BLaER1 (cell line): Measurements from ENCODE around the gene RHCG.

Experiments used
- H3K27ac ChIP-seq: shearing (Covaris generic); formaldehyde crosslinking; 2 replicates; pipeline ENCODE4 v1.8.1; 2022
- H3K27me3 ChIP-seq: shearing (Covaris generic); formaldehyde crosslinking; 2 replicates; pipeline ENCODE4 v1.8.1; 2022
- H3K36me3 ChIP-seq: shearing (Covaris generic); formaldehyde crosslinking; 2 replicates; pipeline ENCODE4 v1.8.1; 2022
- H3K4me1 ChIP-seq: shearing (Covaris generic); formaldehyde crosslinking; 2 replicates; pipeline ENCODE4 v1.8.1; 2022
- H3K4me2 ChIP-seq: shearing (Covaris generic); formaldehyde crosslinking; 2 replicates; pipeline ENCODE4 v1.8.1; 2022
- H3K4me3 ChIP-seq: shearing (Covaris generic); formaldehyde crosslinking; 2 replicates; pipeline ENCODE4 v1.8.1; 2022
- H3K9ac ChIP-seq: shearing (Covaris generic); formaldehyde crosslinking; 2 replicates; pipeline ENCODE4 v1.8.1; 2022
- H3K9me3 ChIP-seq: shearing (Covaris generic); formaldehyde crosslinking; 2 replicates; pipeline ENCODE4 v1.8.1; 2022
- H4K20me1 ChIP-seq: shearing (Covaris generic); formaldehyde crosslinking; 2 replicates; pipeline ENCODE4 v1.8.1; 2022
- Cebpa-rat ChIP-seq: shearing (Covaris generic); IDR thresholded peaks from 2 replicates; pipeline ENCODE4 v1.8.1; 2022

RHCG gene

GRCh38 chr15:89496155-89497098 lies at the start of gene RHCG:
TSS of gene RHCG (minus strand) at chr15:89496583. CDS start at chr15:89496544, 39 bp downstream.
- TF ChIP-seq Cebpa-rat, result no peak
- H3K9me3 ChIP-seq, result peaks cover 9% of the 10 kb centered on the region; the same call in 1 of the 2 replicates
- no peaks in the 10 kb centered on the region for H3K4me1 ChIP-seq
- H3K4me2 ChIP-seq, result no peak within 1 kb of the TSS
- no peaks in the 10 kb centered on the region for H3K36me3 ChIP-seq
- H4K20me1 ChIP-seq, result no peaks in the 10 kb centered on the region
- no peak within 1 kb of the TSS for H3K9ac ChIP-seq
- no peak within 1 kb of the TSS for H3K27ac ChIP-seq
- no peak within 1 kb of the TSS for H3K4me3 ChIP-seq
- peaks cover 23% of the 10 kb centered on the region for H3K27me3 ChIP-seq

DNA sequence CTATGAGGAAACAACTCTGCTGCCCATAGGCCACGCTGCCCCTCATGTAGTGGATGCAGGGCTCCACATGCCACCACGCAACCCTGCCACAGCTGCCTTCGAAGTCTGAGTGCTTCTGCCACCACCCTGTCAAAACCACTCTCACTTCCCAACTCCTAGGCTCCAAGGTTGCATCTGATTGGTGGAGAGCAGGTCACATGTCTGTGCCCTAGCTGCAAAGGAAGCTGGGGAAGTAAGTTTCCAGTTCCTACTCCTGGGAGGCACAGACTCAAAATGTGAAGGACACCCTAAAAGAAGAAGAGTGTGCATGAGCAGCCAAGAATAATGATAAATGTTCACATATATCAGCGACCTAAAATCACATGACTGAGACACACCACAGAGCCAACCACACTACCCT lies 47.0 kb upstream of the RHCG start:
- Histone ChIP-seq H3K36me3 (no peaks in the 10 kb centered on the region), H3K4me3 (no peak overlapping the region), H3K9ac (no peak overlapping the region), H3K4me1 (no peaks in the 10 kb centered on the region), H3K9me3 (peaks cover 6% of the 10 kb centered on the region; the same call in 1 of the 2 replicates), H4K20me1 (no peaks in the 10 kb centered on the region), H3K27me3 (no peaks in the 10 kb centered on the region), H3K27ac (no peak overlapping the region), H3K4me2 (no peak overlapping the region)
- no peak for TF ChIP-seq Cebpa-rat

DNA sequence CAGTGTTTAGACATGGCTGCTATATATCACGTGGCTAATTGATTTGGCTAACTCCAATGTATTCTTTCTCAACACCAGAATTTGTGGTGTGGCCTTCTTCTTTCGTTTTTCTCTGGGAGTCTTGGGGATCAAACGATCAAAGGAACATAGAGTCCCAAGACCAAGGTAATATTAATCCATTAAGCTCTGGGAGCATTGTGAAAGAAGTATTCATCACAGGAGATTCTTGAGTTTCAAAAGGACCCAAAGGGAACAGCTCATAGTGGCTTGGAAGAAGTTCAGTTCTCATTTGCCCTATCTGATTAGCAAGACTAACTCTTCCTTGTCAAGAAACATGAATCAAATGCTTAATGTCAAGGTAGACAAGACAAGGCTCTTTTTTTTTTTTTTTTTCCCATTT lies 46.0 kb upstream of the RHCG start:
- Histone ChIP-seq H4K20me1 (no peaks in the 10 kb centered on the region), H3K27me3 (no peaks in the 10 kb centered on the region), H3K9ac (no peak overlapping the region), H3K4me2 (no peak overlapping the region), H3K9me3 (peaks cover 16% of the 10 kb centered on the region), H3K4me3 (no peak overlapping the region), H3K4me1 (no peaks in the 10 kb centered on the region), H3K27ac (no peak overlapping the region), H3K36me3 (no peaks in the 10 kb centered on the region)
- no peak for TF ChIP-seq Cebpa-rat

GRCh38 chr15:89539027-89539426 lies 42.6 kb upstream of the RHCG start:
- Histone ChIP-seq H3K4me1 (no peaks in the 10 kb centered on the region), H3K9ac (no peak overlapping the region), H3K36me3 (no peaks in the 10 kb centered on the region), H3K4me2 (no peak overlapping the region), H3K4me3 (no peak overlapping the region), H3K27me3 (no peaks in the 10 kb centered on the region), H3K9me3 (peaks cover 27% of the 10 kb centered on the region), H3K27ac (no peak overlapping the region), H4K20me1 (no peaks in the 10 kb centered on the region)
- no peak for TF ChIP-seq Cebpa-rat

- Histone ChIP-seq H3K9ac (no peak overlapping the region), H3K27me3 (no peaks in the 10 kb centered on the region), H3K27ac (no peak overlapping the region), H3K4me2 (no peak overlapping the region), H4K20me1 (no peaks in the 10 kb centered on the region), H3K4me1 (no peaks in the 10 kb centered on the region), H3K4me3 (no peak overlapping the region), H3K9me3 (peaks cover 25% of the 10 kb centered on the region), H3K36me3 (no peaks in the 10 kb centered on the region)
- no peak for TF ChIP-seq Cebpa-rat
These were observed 37.6 kb upstream of the RHCG start for GRCh38 chr15:89533861-89534544.

DNA sequence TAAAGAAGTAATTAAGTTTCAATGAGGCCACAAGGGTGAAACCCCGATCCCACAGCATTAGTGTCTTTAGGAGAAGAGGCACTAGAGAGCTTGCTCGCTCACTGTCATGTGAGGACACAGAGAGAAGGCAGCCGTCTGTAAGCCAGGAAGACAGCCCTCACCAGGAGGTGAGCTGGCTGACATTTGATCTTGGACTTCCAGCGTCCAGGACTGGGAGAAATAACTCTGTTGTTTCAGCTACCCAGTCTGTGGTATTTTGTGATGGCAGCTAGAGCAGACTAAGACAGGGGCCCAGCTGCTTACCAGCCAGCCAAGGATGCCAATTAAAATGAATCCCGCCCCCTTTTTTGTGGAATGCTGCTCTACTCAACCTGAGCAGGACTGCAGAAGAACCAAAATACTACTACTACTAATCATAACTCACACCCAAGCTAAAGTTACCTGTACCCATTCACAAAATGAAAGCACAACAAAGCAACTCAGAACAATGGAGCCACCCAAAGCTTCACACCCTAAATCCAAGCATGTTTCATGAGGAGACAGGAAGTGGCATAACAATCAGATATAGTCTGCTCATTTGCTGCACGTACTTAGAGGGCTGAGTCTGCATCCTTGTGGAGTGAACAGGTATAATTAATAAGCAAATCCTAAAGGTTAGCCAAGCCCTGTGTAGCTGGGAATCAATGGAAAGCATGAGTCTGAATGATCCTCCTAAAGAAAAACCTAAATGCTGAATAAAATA lies 35.6 kb upstream of the RHCG start:
- Histone ChIP-seq H3K4me2 (no peak overlapping the region), H3K9ac (no peak overlapping the region), H3K9me3 (peaks cover 10% of the 10 kb centered on the region), H4K20me1 (no peaks in the 10 kb centered on the region), H3K4me3 (no peak overlapping the region), H3K4me1 (no peaks in the 10 kb centered on the region), H3K27ac (no peak overlapping the region), H3K27me3 (no peaks in the 10 kb centered on the region), H3K36me3 (no peaks in the 10 kb centered on the region)
- no peak for TF ChIP-seq Cebpa-rat

- Histone ChIP-seq H3K36me3 (no peaks in the 10 kb centered on the region), H4K20me1 (no peaks in the 10 kb centered on the region), H3K4me3 (no peak overlapping the region), H3K9me3 (peaks cover 8% of the 10 kb centered on the region), H3K9ac (no peak overlapping the region), H3K4me1 (no peaks in the 10 kb centered on the region), H3K27ac (no peak overlapping the region), H3K4me2 (no peak overlapping the region), H3K27me3 (no peaks in the 10 kb centered on the region)
- no peak for TF ChIP-seq Cebpa-rat
These were observed 34.6 kb upstream of the RHCG start for GRCh38 chr15:89530976-89531375.

DNA sequence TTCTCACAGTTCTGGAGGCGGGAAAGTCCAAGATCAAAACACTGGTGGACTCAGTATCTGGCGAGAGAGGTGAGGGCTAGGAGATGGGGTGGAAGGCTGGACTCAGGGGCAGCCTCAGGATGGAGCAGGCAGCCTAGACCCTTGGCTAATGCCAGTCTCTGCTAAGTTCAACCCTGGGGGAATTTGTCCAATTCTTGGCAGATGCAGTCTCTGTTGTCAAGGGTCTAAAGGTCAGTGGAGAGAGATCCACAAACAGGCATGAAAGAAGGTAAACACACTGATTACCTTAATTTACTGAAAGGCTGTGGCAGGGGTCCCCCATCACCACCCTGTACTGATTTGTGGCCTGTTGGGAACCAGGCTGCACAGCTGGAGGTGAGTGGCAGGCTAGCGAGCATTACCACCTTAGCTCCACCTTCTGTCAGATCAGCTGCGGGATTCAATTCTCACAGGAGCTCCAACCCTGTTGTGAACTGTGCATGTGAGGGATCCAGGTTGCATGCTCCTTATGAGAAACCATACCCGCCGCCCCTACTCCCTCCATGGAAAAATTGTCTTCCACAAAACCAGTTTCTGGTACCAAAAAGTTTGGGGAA lies 32.5 kb upstream of the RHCG start:
- Histone ChIP-seq H4K20me1 (no peaks in the 10 kb centered on the region), H3K9me3 (0 out of 2 replicates have a peak, but pooled peaks cover 1% of the 10 kb centered on the region), H3K27me3 (no peaks in the 10 kb centered on the region), H3K36me3 (no peaks in the 10 kb centered on the region), H3K4me1 (no peaks in the 10 kb centered on the region), H3K27ac (no peak overlapping the region), H3K4me2 (no peak overlapping the region), H3K9ac (no peak overlapping the region), H3K4me3 (no peak overlapping the region)
- no peak for TF ChIP-seq Cebpa-rat

DNA sequence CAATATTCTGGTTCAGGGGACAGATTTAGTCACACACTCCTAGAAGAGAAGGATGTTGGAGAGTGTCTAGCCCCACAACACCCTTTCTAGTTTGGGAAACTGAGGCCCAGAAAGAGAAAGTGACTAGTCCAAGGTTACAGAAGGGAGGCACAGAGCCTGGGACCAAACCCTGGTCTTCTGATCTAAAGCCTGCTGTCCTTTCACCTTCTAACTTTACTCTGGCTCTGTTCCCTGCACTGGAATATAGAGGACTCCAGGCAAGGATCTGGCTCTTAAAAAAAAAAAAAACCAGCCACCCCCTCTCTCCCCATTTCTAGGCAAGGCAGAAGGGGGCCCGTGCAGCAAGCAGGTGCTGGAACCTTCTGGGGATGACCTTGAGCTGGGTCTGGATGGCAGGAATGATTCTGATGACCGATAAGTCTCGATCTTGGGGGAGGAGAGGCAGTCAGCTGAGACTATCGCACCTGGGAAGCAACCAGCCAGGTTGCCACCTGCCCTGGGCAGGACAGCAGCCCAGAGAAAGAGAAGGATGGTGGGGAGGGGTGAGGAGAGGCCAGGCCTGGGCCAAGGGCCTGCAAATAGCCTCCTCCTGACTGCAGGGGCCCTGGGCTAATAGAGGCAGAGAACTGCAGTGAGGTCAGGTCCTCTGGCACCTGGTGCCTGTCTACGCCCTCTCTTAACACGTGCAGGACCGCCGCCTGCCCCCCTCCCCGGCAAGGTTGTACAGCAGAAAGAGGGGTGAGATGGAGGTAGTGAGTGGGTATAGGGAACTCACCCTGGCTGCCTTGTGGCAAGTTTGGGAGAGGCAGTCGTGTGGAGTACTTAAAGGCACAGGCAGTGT lies 30.4 kb upstream of the RHCG start:
- Histone ChIP-seq H3K4me1 (peaks cover 12% of the 10 kb centered on the region), H4K20me1 (no peaks in the 10 kb centered on the region), H3K27ac (no peak overlapping the region), H3K27me3 (no peaks in the 10 kb centered on the region), H3K36me3 (no peaks in the 10 kb centered on the region), H3K4me3 (no peak overlapping the region), H3K4me2 (no peak overlapping the region), H3K9ac (no peak overlapping the region), H3K9me3 (no peaks in the 10 kb centered on the region)
- no peak for TF ChIP-seq Cebpa-rat
